ENCODE measurements around the gene ANP32E.

DNA sequence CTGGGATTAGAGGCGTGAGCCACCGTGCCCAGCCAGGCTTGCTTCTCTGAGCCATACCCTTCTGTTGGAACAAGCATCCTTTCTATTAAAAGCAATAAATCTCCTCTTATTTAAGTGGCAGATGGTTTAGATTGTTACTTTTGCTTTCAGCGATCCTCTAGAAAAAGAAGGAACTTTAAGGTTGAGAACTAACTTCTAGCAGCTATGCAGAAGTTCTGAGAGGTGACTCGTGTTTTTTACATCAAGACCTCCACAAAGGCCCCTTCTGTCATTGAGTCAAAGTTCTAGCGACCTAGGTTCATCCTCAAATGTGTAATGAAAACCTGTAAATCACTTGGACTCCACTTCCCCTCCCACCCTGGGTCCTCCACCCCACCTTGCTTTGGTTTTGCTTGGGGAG, 55.4 kb downstream of the ANP32E start:
- TF ChIP-seq POLR2AphosphoS5 (IDR thresholded peaks at IDR 0.05) (no peak), CTCF (IDR thresholded peaks at IDR 0.05 in 8 of 11, conservative IDR thresholded peaks at IDR 0.05 in 3 of 11) (no peak)

All from spleen (tissue), 7 donors.